ENCODE results near the gene SSH2.
"Not testable (repeated sequence)": the region's sequence is repeated elsewhere in the genome, so short reads cannot be mapped to it uniquely, and the experiment has no call there.

Gene SSH2

GRCh38 chr17:29709866-29710519 is 220.0 kb downstream of the SSH2 start:
- no peak for DNase-seq (ENCODE audit: low read depth)

- no peak for DNase-seq (ENCODE audit: low read depth)
Measured at GRCh38 chr17:29707212-29707571, 222.8 kb downstream of the SSH2 start.

GRCh38 chr17:29706045-29706431 is 224.0 kb downstream of the SSH2 start:
- DNase-seq (ENCODE audit: low read depth): no peak

- no peak for DNase-seq (ENCODE audit: low read depth)
Measured at GRCh38 chr17:29705386-29705785, 224.6 kb downstream of the SSH2 start.

GRCh38 chr17:29699283-29699682 is 230.7 kb downstream of the SSH2 start:
- DNase-seq (ENCODE audit: low read depth): no peak

GRCh38 chr17:29698837-29699236 is 231.2 kb downstream of the SSH2 start:
- no peak for DNase-seq (ENCODE audit: low read depth)

- no peak for DNase-seq (ENCODE audit: low read depth)
Measured at GRCh38 chr17:29698019-29698777, 231.8 kb downstream of the SSH2 start.

GRCh38 chr17:29697371-29697770 is 232.7 kb downstream of the SSH2 start:
- DNase-seq (ENCODE audit: low read depth): no peak

- no peak for DNase-seq (ENCODE audit: low read depth)
Measured at GRCh38 chr17:29694918-29695563, 235.0 kb downstream of the SSH2 start.

- DNase-seq (ENCODE audit: low read depth): no peak
Measured at GRCh38 chr17:29693751-29694150, 236.3 kb downstream of the SSH2 start.

- no peak for DNase-seq (ENCODE audit: low read depth)
Measured at GRCh38 chr17:29687596-29687995, 242.4 kb downstream of the SSH2 start.

GRCh38 chr17:29686993-29687590 is 242.9 kb downstream of the SSH2 start:
- no peak for DNase-seq (ENCODE audit: low read depth)

GRCh38 chr17:29683481-29683880 is 246.5 kb downstream of the SSH2 start:
- no peak for DNase-seq (ENCODE audit: low read depth)

- DNase-seq (ENCODE audit: low read depth): no peak
Measured at GRCh38 chr17:29682987-29683386, 247.0 kb downstream of the SSH2 start.

GRCh38 chr17:29682054-29682453 is 248.0 kb downstream of the SSH2 start:
- no peak for DNase-seq (ENCODE audit: low read depth)

GRCh38 chr17:29677824-29678223 is 252.2 kb downstream of the SSH2 start:
- DNase-seq (ENCODE audit: low read depth): no peak

GRCh38 chr17:29677221-29677791 is 252.7 kb downstream of the SSH2 start:
- DNase-seq (ENCODE audit: low read depth): no peak

- not testable (repeated sequence) for DNase-seq (ENCODE audit: low read depth)
Measured at GRCh38 chr17:29675961-29676360, 254.1 kb downstream of the SSH2 start.

GRCh38 chr17:29674281-29674680 is 255.7 kb downstream of the SSH2 start:
- no peak for DNase-seq (ENCODE audit: low read depth)

- DNase-seq (ENCODE audit: low read depth): no peak
Measured at GRCh38 chr17:29671661-29672060, 258.4 kb downstream of the SSH2 start.

GRCh38 chr17:29669266-29669665 is 260.8 kb downstream of the SSH2 start:
- DNase-seq (ENCODE audit: low read depth): no peak

GRCh38 chr17:29667969-29668368 is 262.1 kb downstream of the SSH2 start:
- no peak for DNase-seq (ENCODE audit: low read depth)

- no peak for DNase-seq (ENCODE audit: low read depth)
Measured at GRCh38 chr17:29665481-29665810, 264.6 kb downstream of the SSH2 start.

All from stimulated activated CD4-positive, alpha-beta T cell treated with anti-CD3 and anti-CD28 coated beads, Interleukin-2, amount 100 ng/mL, for 4 hours (primary cell).